ENCODE results near the gene AP2A2.

Gene AP2A2

DNA sequence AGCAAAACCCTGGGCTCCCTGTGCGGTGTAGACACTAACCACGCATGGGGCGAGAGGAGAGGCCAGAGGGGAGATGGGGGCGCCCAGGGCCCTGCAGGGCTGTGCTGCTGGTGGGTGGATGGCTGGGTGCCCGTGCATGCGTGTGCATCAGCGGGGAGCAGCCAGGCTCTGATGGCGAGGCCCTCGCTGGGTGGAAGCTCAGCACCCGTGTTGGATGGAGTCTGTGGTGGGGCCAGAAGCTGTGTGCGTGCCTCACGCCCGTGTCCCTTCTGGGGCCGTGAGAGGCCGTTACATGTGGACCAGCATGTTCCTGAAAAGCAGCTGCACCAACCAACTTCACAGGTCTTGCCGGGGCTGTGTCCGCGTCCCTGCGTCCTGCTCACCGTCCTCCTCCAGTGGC is 77.5 kb downstream of the AP2A2 start:
- Mint-ChIP-seq H3K27ac (ENCODE audit: low read depth) (no peak overlapping the region), H3K4me3 (no peak overlapping the region), H3K27me3 (no peaks in the 10 kb centered on the region), H3K4me1 (no peaks in the 10 kb centered on the region), H3K9me3 (no peaks in the 10 kb centered on the region), H3K36me3 (ENCODE audit: insufficient read depth) (peaks cover 26% of the 10 kb centered on the region)
- ATAC-seq (replicated peaks; ENCODE audit: extremely low read depth, poor library complexity, severe bottlenecking), result no peak
- no peak for DNase-seq (ENCODE audit: low spot score in 2 of 2)

DNA sequence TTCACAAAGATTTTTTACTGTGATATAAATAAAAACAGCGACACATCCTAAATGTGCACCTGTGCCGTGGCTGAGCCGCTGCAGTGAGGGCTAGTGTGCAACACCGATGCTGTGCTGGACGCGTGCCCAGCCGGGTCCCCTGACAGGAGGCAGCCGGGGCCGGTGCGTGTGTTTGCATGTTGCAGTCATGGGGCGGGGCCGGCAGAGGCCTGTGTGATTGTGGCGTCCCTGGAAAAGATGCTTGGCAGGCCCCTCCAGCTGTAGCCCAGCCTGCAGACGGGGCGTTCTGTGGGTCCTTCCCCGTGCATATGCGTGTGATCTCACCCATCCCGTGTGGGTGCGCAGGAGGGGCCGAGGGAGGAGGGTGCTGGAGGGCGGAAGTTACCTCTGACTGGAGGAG is 80.3 kb downstream of the AP2A2 start:
- no peaks in the 10 kb centered on the region for H3K27me3 Mint-ChIP-seq
- H3K4me1 Mint-ChIP-seq, result no peaks in the 10 kb centered on the region
- DNase-seq (ENCODE audit: low spot score in 2 of 2) (no peak), ATAC-seq (replicated peaks; ENCODE audit: extremely low read depth, poor library complexity, severe bottlenecking) (no peak)
- H3K4me3 Mint-ChIP-seq, result no peak overlapping the region
- peaks cover 23% of the 10 kb centered on the region for H3K36me3 Mint-ChIP-seq (ENCODE audit: insufficient read depth)
- no peaks in the 10 kb centered on the region for H3K9me3 Mint-ChIP-seq
- H3K27ac Mint-ChIP-seq (ENCODE audit: low read depth), result no peak overlapping the region

DNA sequence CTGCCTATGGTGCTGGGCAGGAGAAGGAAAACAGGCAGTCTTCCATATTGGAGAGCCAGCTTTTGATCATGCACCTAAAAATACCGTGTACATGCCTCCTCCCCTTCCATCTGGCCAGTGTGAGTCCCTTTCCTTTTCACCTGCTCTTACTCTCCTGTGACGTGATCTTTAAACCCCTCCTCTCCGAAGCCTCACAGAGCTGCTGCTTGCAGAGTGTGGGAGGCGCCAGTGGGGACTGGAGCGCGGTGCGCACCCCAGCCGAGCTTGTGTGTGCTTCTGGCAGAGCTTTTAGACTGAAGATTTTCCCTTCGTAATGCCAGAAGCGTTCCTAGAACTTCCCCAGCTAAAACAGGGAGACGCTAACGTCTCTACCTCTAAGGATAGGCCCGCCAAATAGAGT is 81.1 kb downstream of the AP2A2 start:
- H3K4me3 Mint-ChIP-seq, result no peak overlapping the region
- H3K27ac Mint-ChIP-seq (ENCODE audit: low read depth), result no peak overlapping the region
- H3K9me3 Mint-ChIP-seq, result no peaks in the 10 kb centered on the region
- no peak for DNase-seq (ENCODE audit: low spot score in 2 of 2)
- no peaks in the 10 kb centered on the region for H3K4me1 Mint-ChIP-seq
- no peaks in the 10 kb centered on the region for H3K27me3 Mint-ChIP-seq
- peaks cover 22% of the 10 kb centered on the region for H3K36me3 Mint-ChIP-seq (ENCODE audit: insufficient read depth)
- ATAC-seq (replicated peaks; ENCODE audit: extremely low read depth, poor library complexity, severe bottlenecking), result no peak

DNA sequence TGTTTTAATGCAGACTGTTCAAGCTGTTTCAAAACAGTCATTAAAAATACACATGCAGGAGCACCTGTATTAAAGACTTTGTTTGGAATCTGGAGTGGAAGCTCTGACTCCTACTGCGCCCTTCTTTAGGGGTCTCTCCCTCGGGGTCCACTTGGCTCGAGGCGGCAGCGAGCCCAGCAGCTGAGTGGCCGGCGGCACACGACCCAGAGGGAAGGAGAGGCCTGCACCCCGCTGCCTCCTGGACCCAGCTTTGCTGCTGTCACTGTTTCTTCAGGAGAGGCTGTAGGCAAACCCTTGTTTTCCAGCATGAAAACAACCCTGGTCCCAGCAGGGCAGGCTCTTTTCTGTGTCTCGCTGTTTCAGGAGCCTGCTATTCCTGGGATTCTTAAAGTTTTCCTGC is 81.6 kb downstream of the AP2A2 start:
- Mint-ChIP-seq H3K9me3 (no peaks in the 10 kb centered on the region), H3K27me3 (no peaks in the 10 kb centered on the region), H3K27ac (ENCODE audit: low read depth) (no peak overlapping the region), H3K4me1 (no peaks in the 10 kb centered on the region), H3K36me3 (ENCODE audit: insufficient read depth) (peaks cover 22% of the 10 kb centered on the region), H3K4me3 (no peak overlapping the region)
- ATAC-seq (replicated peaks; ENCODE audit: extremely low read depth, poor library complexity, severe bottlenecking) (no peak), DNase-seq (ENCODE audit: low spot score in 2 of 2) (no peak)

DNA sequence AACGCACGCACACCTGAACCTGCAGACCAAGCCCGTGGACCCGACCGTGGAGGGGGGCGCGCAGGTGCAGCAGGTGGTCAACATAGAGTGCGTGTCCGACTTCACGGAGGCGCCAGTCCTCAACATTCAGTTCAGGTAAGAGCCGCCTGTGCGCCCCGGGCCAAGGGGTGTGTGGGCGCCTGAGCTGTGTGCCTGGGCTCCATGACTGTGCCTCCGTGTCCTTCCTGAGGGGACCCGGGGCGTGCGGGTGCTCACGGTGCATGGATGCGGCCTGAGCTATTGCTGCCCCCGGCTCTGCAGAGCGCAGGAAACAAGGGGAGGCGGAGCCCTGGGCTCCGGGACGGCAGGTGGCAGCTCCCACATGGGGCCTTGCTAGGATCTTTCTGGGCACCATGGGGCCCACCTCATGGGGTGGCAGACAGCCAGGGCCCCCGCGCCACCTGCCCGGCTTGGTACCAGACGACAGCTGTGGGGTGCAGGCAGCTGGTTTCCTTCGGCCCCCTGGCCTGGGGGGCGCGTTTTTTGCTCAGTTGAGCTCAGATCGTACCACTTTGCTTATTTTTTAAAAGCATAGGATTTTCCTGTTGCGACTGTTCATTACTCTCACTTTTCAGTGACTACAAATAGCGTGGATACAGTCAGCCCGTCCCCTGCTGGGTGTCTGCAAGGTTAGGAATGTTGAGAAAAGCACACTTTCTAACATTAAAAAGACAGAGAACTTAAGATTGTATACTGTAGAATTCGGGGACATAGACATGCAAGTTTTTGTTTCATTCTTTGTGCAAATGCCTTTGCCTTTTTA is 82.5 kb downstream of the AP2A2 start:
- no peaks in the 10 kb centered on the region for H3K27me3 Mint-ChIP-seq
- no peaks in the 10 kb centered on the region for H3K9me3 Mint-ChIP-seq
- H3K27ac Mint-ChIP-seq (ENCODE audit: low read depth), result no peak overlapping the region
- ATAC-seq (replicated peaks; ENCODE audit: extremely low read depth, poor library complexity, severe bottlenecking) (no peak), DNase-seq (ENCODE audit: low spot score in 2 of 2) (no peak)
- peaks cover 22% of the 10 kb centered on the region for H3K36me3 Mint-ChIP-seq (ENCODE audit: insufficient read depth)
- no peaks in the 10 kb centered on the region for H3K4me1 Mint-ChIP-seq
- no peak overlapping the region for H3K4me3 Mint-ChIP-seq

DNA sequence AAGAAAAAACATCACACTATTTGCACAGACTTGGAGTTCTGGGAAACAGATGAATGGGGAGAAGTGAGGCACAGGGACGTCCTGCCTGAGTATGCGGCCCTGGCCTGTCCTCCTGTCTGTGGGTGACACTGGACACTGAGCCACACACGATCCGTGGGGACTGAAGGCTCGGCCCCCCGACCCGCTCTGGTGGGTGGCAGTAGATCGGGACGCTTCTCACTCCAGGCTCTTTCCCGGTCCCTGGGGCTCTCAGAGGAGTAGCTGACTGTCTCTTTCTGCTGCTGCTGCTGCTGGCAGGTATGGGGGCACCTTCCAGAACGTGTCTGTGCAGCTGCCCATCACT is 83.1 kb downstream of the AP2A2 start:
- H3K36me3 Mint-ChIP-seq (ENCODE audit: insufficient read depth), result peaks cover 22% of the 10 kb centered on the region
- H3K27ac Mint-ChIP-seq (ENCODE audit: low read depth), result no peak overlapping the region
- no peak for DNase-seq (ENCODE audit: low spot score in 2 of 2)
- no peak for ATAC-seq (replicated peaks; ENCODE audit: extremely low read depth, poor library complexity, severe bottlenecking)
- H3K9me3 Mint-ChIP-seq, result no peaks in the 10 kb centered on the region
- H3K4me1 Mint-ChIP-seq, result no peaks in the 10 kb centered on the region
- no peaks in the 10 kb centered on the region for H3K27me3 Mint-ChIP-seq
- no peak overlapping the region for H3K4me3 Mint-ChIP-seq

DNA sequence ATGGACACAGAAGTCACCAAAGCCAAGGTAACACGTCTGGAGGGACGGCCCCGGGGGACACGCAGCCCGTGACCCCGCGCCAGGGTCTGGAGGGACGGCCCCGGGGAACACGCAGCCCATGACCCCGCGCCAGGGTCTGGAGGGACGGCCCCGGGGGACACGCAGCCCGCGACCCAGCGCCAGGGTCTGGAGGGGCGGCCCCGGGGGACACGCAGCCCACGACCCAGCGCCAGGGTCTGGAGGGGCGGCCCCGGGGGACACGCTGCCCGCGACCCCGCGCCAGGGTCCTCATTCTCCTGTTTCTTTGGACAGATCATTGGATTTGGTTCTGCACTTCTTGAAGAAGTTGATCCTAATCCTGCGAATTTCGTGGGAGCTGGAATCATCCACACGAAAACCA is 83.7 kb downstream of the AP2A2 start:
- H3K4me3 Mint-ChIP-seq, result no peak overlapping the region
- H3K36me3 Mint-ChIP-seq (ENCODE audit: insufficient read depth), result peaks cover 19% of the 10 kb centered on the region
- DNase-seq (ENCODE audit: low spot score in 2 of 2), result no peak
- no peaks in the 10 kb centered on the region for H3K27me3 Mint-ChIP-seq
- H3K9me3 Mint-ChIP-seq, result no peaks in the 10 kb centered on the region
- H3K27ac Mint-ChIP-seq (ENCODE audit: low read depth), result no peak overlapping the region
- no peak for ATAC-seq (replicated peaks; ENCODE audit: extremely low read depth, poor library complexity, severe bottlenecking)
- H3K4me1 Mint-ChIP-seq, result no peaks in the 10 kb centered on the region

DNA sequence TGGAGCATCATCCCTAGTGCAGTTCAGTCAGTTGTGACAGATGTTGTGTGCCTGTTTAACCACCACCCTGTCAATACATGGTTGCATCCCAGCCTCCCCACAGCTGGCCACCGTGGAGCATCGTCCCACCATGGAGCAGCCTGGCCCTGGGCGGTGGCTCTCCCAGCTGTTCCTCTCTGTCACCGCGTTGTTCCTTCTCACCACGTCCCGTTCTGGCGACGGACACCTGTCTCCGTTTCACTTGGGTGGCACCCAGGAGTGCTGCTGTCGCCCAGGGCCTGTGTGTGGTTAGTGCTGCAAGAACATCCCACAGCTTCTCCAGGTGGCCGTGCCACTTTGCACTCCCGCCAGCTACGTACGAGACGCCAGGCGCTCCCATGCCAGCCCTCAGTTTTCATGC is 84.3 kb downstream of the AP2A2 start:
- H3K4me3 Mint-ChIP-seq, result no peak overlapping the region
- no peaks in the 10 kb centered on the region for H3K9me3 Mint-ChIP-seq
- peaks cover 14% of the 10 kb centered on the region for H3K36me3 Mint-ChIP-seq (ENCODE audit: insufficient read depth)
- DNase-seq (ENCODE audit: low spot score in 2 of 2), result no peak
- H3K27me3 Mint-ChIP-seq, result no peaks in the 10 kb centered on the region
- ATAC-seq (replicated peaks; ENCODE audit: extremely low read depth, poor library complexity, severe bottlenecking), result no peak
- H3K4me1 Mint-ChIP-seq, result no peaks in the 10 kb centered on the region
- H3K27ac Mint-ChIP-seq (ENCODE audit: low read depth), result no peak overlapping the region

DNA sequence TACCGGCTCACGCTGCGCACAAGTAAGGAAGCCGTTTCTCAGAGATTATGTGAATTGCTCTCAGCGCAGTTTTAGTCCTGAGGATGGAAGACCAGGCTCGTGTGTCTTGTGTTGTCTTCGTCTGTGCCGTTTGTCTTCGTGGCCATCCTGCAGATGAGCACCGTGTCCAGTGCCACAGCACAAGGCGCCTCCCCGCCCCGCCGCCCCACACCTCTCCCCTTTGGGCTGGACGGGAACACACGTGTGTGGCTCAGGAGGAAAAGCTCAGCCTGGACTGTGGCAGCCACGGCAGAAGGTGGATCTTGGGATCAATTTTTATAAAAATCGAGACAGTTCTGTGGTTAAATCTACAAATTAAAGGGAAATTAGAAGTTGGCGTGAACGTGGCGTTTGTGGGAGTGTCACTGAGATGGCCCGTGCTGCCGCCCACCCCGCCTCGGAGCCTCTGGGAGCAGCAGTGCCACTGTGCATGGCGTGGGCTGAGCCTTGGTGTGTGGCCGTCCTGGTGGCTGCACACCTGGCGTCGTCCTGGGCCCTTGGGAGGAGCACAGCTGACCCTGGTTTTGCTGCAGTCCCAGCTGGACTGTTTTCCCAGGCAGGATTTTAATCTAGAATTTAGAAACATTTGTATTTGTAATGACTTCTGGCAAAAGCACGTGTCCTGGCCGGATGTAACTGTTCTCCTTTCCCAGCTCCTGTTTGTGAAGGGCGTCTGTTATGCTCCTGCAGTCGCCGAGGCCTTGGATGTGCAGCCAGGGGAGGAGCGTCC is 85.1 kb downstream of the AP2A2 start:
- no peak overlapping the region for H3K4me3 Mint-ChIP-seq
- H3K4me1 Mint-ChIP-seq, result no peaks in the 10 kb centered on the region
- no peaks in the 10 kb centered on the region for H3K9me3 Mint-ChIP-seq
- DNase-seq (ENCODE audit: low spot score in 2 of 2), result no peak
- no peak for ATAC-seq (replicated peaks; ENCODE audit: extremely low read depth, poor library complexity, severe bottlenecking)
- peaks cover 12% of the 10 kb centered on the region for H3K36me3 Mint-ChIP-seq (ENCODE audit: insufficient read depth)
- no peak overlapping the region for H3K27ac Mint-ChIP-seq (ENCODE audit: low read depth)
- H3K27me3 Mint-ChIP-seq, result no peaks in the 10 kb centered on the region

DNA sequence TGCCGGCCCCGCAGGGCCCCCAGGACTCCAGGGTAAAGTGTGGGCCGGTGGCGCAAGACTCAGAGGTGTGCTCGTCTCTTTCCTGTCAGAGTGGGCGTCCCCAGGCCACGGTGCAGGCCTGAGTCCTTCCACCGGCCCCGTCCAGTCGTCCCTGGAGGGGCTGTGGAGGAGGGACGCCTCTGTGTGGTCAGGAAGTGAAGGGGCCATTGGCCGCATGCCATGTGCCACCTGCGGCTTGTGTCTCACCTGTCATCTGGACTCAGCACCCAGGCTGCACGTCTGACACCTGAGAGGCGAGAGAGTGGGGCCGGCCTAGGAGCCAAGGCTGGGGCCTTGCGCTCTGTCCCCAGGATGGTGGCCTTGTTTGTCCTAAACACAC is 85.6 kb downstream of the AP2A2 start:
- Mint-ChIP-seq H3K27ac (ENCODE audit: low read depth) (no peak overlapping the region), H3K36me3 (ENCODE audit: insufficient read depth) (peaks cover 10% of the 10 kb centered on the region), H3K27me3 (no peaks in the 10 kb centered on the region), H3K4me1 (peaks cover 1% of the 10 kb centered on the region), H3K4me3 (no peak overlapping the region), H3K9me3 (no peaks in the 10 kb centered on the region)
- ATAC-seq (replicated peaks; ENCODE audit: extremely low read depth, poor library complexity, severe bottlenecking), result no peak
- no peak for DNase-seq (ENCODE audit: low spot score in 2 of 2)

DNA sequence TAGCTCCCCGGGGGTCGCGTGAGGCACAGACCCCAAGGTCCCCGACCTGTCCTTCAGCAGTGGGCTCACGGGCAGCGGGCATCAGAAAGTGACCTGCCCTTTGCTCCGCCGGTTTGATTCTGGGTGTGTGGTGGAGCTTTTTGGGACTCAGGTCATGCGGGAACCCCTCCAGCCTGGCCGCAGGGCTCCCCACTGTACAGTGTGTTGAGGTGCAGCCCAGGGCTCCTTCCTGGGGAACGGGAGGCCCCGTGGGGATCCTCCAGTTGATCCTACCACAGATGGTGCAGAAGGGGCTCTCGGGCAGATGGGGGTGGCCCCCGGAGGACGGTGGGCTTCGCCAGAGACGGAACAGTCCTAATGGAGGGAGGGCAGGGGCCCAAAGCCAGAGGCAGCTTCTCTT is 86.6 kb downstream of the AP2A2 start:
- H3K4me1 Mint-ChIP-seq, result peaks cover 11% of the 10 kb centered on the region
- H3K36me3 Mint-ChIP-seq (ENCODE audit: insufficient read depth), result peaks cover 9% of the 10 kb centered on the region
- H3K27ac Mint-ChIP-seq (ENCODE audit: low read depth), result no peak overlapping the region
- no peak for ATAC-seq (replicated peaks; ENCODE audit: extremely low read depth, poor library complexity, severe bottlenecking)
- peaks cover 9% of the 10 kb centered on the region for H3K9me3 Mint-ChIP-seq
- no peak for DNase-seq (ENCODE audit: low spot score in 2 of 2)
- no peak overlapping the region for H3K4me3 Mint-ChIP-seq
- H3K27me3 Mint-ChIP-seq, result no peaks in the 10 kb centered on the region

DNA sequence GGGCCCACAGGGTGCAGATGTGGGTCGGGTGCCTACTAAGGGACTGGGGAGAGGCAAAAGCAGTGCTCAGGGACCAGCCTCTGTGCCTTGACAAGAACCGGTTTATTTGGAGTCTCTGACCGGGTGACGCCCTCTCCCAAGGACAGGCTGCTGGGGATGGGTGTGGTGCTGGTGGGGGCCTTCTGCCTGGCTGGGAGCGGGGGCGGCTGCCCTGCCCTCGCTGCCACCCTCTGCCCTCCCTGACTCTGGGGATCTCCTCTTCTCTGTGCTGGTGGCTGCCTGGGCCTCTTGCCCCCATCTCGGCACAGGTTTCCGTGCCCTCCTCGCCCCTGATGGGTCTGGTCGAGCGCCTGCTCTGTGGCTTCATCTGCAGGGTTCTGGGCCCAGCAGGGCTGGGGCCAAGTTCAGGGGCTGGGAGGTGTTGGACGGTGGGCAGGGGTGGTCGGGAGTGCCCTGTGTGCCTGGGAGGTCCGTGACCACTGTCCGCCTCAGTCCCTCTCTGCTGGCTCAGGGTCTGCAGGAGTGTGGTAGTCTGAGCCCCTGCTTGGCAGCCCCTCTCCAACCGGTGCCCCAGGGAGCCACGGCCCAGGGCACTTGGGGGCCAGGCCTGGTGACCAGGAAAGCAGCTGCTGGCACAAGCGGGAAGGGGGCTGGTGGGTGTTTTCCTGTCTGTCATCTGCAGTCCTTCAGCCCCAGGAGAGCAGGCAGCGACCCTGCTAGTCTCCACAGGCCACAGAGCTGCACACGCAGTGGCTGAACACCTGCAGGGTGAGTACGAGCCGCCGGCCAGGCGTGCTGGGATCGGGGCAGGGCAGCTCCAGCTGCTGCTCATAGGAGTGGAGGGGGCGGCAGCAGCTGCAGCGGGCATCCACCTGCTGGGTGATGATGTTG is 87.3 kb downstream of the AP2A2 start:
- Mint-ChIP-seq H3K36me3 (ENCODE audit: insufficient read depth) (peaks cover 9% of the 10 kb centered on the region), H3K27ac (ENCODE audit: low read depth) (no peak overlapping the region), H3K4me3 (no peak overlapping the region), H3K27me3 (no peaks in the 10 kb centered on the region), H3K9me3 (peaks cover 14% of the 10 kb centered on the region), H3K4me1 (peaks cover 18% of the 10 kb centered on the region)
- ATAC-seq (replicated peaks; ENCODE audit: extremely low read depth, poor library complexity, severe bottlenecking) (no peak), DNase-seq (ENCODE audit: low spot score in 2 of 2) (no peak)

DNA sequence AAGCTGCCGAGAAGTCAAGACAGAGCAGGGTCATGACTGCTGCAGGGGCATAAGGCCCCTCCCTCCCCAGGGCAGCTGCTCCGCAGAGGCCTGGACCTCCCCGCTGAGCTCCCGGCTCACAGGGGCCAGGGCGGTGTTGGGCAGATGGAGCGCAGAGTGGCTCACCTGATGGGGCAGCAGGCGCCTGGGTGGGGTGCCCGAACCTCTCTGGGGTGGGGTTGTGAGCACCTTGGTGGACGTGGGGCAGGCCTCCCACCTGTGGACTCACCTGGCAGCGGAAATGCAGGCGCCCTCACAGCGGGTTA is 87.9 kb downstream of the AP2A2 start:
- H3K4me3 Mint-ChIP-seq, result no peak overlapping the region
- H3K27me3 Mint-ChIP-seq, result no peaks in the 10 kb centered on the region
- no peak overlapping the region for H3K27ac Mint-ChIP-seq (ENCODE audit: low read depth)
- no peak for DNase-seq (ENCODE audit: low spot score in 2 of 2)
- peaks cover 9% of the 10 kb centered on the region for H3K36me3 Mint-ChIP-seq (ENCODE audit: insufficient read depth)
- H3K4me1 Mint-ChIP-seq, result peaks cover 23% of the 10 kb centered on the region
- peaks cover 14% of the 10 kb centered on the region for H3K9me3 Mint-ChIP-seq
- no peak for ATAC-seq (replicated peaks; ENCODE audit: extremely low read depth, poor library complexity, severe bottlenecking)
